Measurements from ENCODE around the gene RDH12. TPM values are rescaled to one million over a fixed set of nuclear protein-coding genes. Genes with fewer than 3 reads are reported as not detected.

The RDH12 gene
- total and polyA plus RNA-seq, 4 donors: 0.06 to 0.25 (median 0.22) TPM; not detected in 1

DNA sequence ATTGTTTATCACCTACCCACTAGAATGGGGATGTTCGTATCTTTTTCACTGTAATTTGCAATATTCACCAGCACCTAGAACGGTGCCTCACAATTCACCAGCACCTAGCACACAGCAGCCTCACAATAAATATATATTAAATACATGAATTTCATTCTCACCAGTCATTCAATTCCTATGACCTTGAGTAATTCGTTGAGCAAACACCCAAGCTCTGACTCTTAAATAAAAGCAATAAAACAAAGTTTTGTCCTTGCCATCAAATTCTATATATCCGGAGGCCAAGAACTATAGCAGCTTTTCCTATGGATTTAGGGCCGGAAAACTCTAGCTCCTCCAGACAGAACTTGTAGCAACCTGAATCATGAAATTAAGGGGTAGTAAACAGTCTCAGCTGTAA lies 28.2 kb upstream of the RDH12 start:
- peak overlapping the region; percentile 93 for H3K4me3 ChIP-seq
- H3K9ac ChIP-seq (ENCODE audit: insufficient read depth in 1 of 2, low read length in 2 of 2): peak overlapping the region; percentile 59 to 71
- peak overlapping the region in 1 of 2 donors; percentile 11 for H3K27ac ChIP-seq (ENCODE audit: low read depth in 1 of 2, low read length in 1 of 2)
- TF ChIP-seq, protein P1, sequence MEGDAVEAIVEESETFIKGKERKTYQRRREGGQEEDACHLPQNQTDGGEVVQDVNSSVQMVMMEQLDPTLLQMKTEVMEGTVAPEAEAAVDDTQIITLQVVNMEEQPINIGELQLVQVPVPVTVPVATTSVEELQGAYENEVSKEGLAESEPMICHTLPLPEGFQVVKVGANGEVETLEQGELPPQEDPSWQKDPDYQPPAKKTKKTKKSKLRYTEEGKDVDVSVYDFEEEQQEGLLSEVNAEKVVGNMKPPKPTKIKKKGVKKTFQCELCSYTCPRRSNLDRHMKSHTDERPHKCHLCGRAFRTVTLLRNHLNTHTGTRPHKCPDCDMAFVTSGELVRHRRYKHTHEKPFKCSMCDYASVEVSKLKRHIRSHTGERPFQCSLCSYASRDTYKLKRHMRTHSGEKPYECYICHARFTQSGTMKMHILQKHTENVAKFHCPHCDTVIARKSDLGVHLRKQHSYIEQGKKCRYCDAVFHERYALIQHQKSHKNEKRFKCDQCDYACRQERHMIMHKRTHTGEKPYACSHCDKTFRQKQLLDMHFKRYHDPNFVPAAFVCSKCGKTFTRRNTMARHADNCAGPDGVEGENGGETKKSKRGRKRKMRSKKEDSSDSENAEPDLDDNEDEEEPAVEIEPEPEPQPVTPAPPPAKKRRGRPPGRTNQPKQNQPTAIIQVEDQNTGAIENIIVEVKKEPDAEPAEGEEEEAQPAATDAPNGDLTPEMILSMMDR (IDR thresholded peaks at IDR 0.05; ENCODE audit: control extremely low read depth, extremely low read depth): no peak
- no peaks in the 10 kb centered on the region for H3K9me3 ChIP-seq (ENCODE audit: control insufficient read depth in 4 of 4, insufficient read depth in 3 of 4, low read length in 3 of 4)
- no peaks in the 10 kb centered on the region for H3K27me3 ChIP-seq (ENCODE audit: control insufficient read depth in 3 of 3, insufficient read depth in 3 of 3, low read length in 2 of 3)
- peaks cover 4 to 15% (median 6%) of the 10 kb centered on the region in 5 donors for H3K4me1 ChIP-seq (ENCODE audit: control insufficient read depth in 5 of 5, insufficient read depth in 5 of 5, low read length in 5 of 5)
- 46 to 69% methylated on average over 5 of the region's 5 CpGs for WGBS, 2 donors
- DNase-seq (no peak), ATAC-seq (ENCODE audit: insufficient read depth, low FRiP score) (no peak)
- H3K36me3 ChIP-seq (ENCODE audit: control insufficient read depth in 4 of 4, insufficient read depth in 4 of 4, low read length in 4 of 4): peaks cover 4 to 10% (median 7%) of the 10 kb centered on the region in 4 donors

DNA sequence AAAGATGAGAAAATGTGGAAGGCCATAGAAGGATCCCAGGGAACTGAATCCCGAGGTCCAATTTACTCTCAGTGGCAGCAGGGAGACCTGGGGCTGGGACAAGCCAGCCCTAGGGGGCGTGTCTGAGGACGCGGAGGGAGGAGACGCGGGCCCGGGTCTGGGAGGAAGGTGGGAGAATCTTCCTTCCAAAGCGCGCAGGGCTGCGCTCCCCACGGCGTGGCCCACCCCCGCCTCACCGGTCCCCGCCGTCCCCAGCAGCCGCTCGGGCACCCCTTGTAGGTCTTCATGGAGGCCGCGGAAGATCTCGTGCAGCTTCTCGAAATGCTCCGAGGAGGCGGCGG lies 27.6 kb upstream of the RDH12 start:
- Histone ChIP-seq H3K4me3 (peak overlapping the region; percentile 93), H3K9me3 (ENCODE audit: control insufficient read depth in 4 of 4, insufficient read depth in 3 of 4, low read length in 3 of 4) (no peaks in the 10 kb centered on the region), H3K27me3 (ENCODE audit: control insufficient read depth in 3 of 3, insufficient read depth in 3 of 3, low read length in 2 of 3) (no peaks in the 10 kb centered on the region), H3K4me1 (ENCODE audit: control insufficient read depth in 5 of 5, insufficient read depth in 5 of 5, low read length in 5 of 5) (peaks cover 4 to 15% (median 6%) of the 10 kb centered on the region in 5 donors), H3K9ac (ENCODE audit: insufficient read depth in 1 of 2, low read length in 2 of 2) (peak overlapping the region; percentile 59 to 71), H3K36me3 (ENCODE audit: control insufficient read depth in 4 of 4, insufficient read depth in 4 of 4, low read length in 4 of 4) (peaks cover 4 to 10% (median 7%) of the 10 kb centered on the region in 4 donors), H3K27ac (ENCODE audit: low read depth in 1 of 2, low read length in 1 of 2) (peak overlapping the region; percentile 90 to 99)
- TF ChIP-seq, protein P1 (IDR thresholded peaks at IDR 0.05; ENCODE audit: control extremely low read depth, extremely low read depth): no peak
- DNase-seq: peak; percentile 70 to 77 (median 72)
- ATAC-seq (ENCODE audit: insufficient read depth, low FRiP score): peak; percentile 76
- WGBS, 2 donors: 0 to 1% methylated on average over 19 to 25 of the region's 25 CpGs

DNA sequence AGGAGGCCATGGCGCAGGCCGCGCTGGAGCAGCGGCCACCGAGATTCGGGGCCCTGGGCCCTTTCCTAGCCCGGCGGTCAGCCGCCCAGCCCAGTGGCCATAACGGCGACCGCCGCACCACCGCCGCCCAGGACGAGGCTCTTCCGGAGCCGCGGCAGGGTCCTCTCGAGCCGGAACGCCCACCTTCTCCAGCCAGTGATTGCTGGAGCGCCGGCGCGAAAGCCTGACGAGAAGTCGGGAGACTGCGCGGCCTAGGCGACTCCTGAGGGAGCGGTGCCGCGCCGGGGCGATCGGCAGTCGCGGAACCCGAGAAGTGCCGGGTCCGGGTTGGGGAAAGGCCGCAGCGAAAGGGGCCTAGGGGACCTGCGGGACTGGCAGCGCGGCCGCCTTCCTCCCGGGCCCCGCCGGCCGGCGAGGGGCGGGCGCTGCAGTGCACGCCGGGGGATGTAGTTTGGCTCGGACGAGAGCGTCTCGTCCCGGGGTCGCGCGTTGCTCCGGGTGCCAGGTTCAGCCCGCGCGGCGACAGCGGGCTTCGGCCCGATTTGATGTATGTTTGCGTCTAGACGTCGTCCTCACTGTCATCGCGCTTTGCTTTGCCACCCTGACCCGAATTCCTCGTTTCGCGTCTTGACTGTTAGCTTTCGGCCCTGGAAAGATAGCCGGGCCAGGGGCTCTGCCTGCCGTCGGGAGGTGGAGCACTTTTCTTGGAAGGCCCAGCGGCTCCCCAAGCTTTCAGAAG lies 27.0 kb upstream of the RDH12 start, which contains the start of gene VTI1B:
Gene VTI1B (minus strand): TSS at position 153 of the 739 bp plus-strand sequence. CDS start 143 bp downstream, at position 10.
- Histone ChIP-seq H3K27me3 (ENCODE audit: control insufficient read depth in 3 of 3, insufficient read depth in 3 of 3, low read length in 2 of 3) (no peaks in the 10 kb centered on the region), H3K9ac (ENCODE audit: insufficient read depth in 1 of 2, low read length in 2 of 2) (peak within 1 kb of the TSS; percentile 59 to 87), H3K36me3 (ENCODE audit: control insufficient read depth in 4 of 4, insufficient read depth in 4 of 4, low read length in 4 of 4) (peaks cover 4 to 10% (median 7%) of the 10 kb centered on the region in 4 donors), H3K9me3 (ENCODE audit: control insufficient read depth in 4 of 4, insufficient read depth in 3 of 4, low read length in 3 of 4) (no peaks in the 10 kb centered on the region), H3K27ac (ENCODE audit: low read depth in 1 of 2, low read length in 1 of 2) (peak within 1 kb of the TSS; percentile 90 to 99), H3K4me3 (peak within 1 kb of the TSS; percentile 93), H3K4me1 (ENCODE audit: control insufficient read depth in 5 of 5, insufficient read depth in 5 of 5, low read length in 5 of 5) (peaks cover 4 to 15% (median 6%) of the 10 kb centered on the region in 5 donors)
- DNase-seq (peak; percentile 89 to 91 (median 91)), ATAC-seq (ENCODE audit: insufficient read depth, low FRiP score) (peak; percentile 95)
- TF ChIP-seq, protein P1 (IDR thresholded peaks at IDR 0.05; ENCODE audit: control extremely low read depth, extremely low read depth): no peak
- 0 to 1% methylated on average over 72 to 87 of the region's 87 CpGs for WGBS, 2 donors

Data from lung (tissue), 12 donors.